GM12875 (cell line): Measurements from ENCODE around the gene COMP.

Experiments
- H3K4me3 ChIP-seq: one replicate; pipeline ENCODE4 v1.5.1; 2011; ENCODE audit warnings: low read depth, low read length, control low read depth
- TF ChIP-seq, protein P1 (sequence below): IDR thresholded peaks from 2 replicates; pipeline ENCODE4 v1.5.1; 2011; ENCODE audit warnings: low read depth, mild to moderate bottlenecking, control low read depth, inconsistent platforms, low read length, moderate library complexity, borderline replicate concordance; ENCODE audit not compliant: insufficient read depth

COMP gene

DNA sequence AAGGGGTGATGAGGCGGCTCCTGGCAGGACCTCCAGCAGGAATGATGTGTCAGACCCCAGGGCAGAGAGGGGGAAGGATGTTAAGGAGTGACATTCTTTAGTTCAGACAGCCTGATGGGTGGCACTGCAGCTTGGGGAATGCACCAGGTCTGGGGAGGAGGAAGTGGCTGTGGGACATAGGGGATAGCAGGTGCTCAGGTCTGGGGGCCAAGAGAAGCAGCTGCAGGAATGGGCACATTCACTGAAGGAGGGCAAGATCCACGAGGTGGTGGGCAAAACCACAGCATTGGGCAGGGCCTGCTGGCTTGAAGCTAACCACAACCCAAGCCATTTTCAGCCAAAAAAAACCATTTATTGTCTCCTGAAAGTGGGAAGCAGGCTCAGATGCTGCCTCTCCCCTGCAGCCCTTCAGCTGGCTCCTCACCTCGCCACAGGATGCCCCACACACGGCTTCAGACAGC, 26.5 kb downstream of the COMP start:
- H3K4me3 ChIP-seq: no peak overlapping the region
- TF ChIP-seq, protein P1, sequence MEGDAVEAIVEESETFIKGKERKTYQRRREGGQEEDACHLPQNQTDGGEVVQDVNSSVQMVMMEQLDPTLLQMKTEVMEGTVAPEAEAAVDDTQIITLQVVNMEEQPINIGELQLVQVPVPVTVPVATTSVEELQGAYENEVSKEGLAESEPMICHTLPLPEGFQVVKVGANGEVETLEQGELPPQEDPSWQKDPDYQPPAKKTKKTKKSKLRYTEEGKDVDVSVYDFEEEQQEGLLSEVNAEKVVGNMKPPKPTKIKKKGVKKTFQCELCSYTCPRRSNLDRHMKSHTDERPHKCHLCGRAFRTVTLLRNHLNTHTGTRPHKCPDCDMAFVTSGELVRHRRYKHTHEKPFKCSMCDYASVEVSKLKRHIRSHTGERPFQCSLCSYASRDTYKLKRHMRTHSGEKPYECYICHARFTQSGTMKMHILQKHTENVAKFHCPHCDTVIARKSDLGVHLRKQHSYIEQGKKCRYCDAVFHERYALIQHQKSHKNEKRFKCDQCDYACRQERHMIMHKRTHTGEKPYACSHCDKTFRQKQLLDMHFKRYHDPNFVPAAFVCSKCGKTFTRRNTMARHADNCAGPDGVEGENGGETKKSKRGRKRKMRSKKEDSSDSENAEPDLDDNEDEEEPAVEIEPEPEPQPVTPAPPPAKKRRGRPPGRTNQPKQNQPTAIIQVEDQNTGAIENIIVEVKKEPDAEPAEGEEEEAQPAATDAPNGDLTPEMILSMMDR: no peak

DNA sequence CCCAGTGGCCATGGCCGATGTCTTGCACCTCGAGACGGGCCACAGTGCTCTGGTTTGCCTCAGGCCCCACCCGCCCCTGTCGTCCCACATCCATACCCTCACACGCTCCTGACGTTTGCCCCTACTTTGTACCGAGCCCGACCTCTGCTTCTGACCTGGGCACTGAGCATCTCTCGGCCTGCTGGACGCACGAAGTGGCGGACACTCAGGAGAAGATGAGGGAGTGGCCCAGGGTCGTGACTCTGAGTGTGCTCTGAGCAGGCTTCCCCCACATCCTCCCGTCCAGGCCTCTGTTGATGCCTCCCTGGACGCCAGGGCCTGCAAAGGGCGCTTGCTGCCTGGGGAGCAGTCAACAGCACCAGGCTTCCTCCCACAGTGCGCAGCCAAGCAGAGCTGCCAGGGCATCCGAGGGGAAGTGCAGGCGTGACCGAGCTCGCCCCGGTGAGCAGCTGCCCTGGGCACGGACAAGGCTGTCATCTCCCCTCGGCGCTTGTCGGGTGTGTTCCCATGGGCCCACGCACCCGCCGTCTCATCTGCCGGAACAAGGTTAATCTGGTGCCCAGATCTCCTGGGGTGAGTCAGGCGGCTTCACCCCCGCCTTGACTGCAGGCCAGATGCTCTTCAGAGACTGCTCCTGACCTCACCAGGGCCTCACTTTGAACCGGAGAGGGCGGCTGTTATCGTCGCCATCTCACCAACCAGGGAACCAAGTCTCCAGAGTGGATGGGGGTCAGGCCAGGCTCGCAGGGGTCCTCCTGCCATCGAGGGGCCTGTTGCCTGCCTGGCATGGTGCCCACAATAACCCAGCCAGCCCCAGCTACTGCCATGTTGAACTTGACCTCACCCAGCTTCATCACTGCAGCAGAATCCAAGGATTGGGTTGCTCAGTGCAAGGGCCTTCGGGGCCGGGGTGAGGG, 27.2 kb downstream of the COMP start:
- H3K4me3 ChIP-seq: no peak overlapping the region
- TF ChIP-seq, protein P1: no peak

DNA sequence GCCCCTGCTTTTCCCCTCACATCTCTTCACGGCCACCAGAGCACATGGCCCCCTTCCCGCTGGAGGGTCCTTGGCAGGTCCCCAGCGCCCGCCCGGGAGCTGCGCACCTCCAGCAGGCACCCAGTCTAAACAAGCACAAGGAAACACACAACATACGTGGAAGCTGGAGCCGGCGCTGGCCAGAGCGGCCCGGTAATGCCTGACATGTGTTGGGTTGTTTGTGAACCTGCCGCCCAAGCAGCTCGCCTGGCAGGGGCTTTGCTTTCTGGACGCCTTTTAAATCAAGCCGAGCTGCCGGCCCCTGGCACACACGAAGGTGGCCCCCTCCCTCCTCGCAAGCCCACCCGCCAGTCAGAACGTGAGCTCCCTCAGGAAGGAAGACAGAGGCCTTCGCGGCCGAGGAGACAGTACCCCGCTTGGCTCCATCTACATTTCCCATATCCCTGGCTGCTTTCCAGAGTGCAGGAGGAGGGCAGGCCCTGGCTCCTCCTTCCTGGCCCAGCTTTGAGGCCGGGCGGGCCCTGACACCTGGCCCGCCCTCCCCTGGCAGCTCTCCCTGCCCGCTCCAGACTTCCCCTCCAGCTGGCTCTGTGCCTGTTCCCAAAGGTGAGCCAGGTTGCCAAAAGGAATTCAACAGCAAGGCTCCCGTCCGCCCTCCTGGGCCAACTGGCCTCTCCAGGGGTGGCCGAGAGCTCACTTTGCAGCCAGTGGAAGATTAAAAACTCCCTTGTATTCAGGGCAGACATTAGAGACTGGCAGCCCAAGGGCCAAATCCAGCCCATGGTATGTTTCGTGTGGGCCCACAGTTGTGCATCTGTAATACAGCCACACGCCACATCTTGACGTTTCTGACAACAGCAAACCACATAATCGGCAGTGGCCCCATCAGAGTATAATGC, 28.7 kb downstream of the COMP start:
- TF ChIP-seq, protein P1: no peak
- no peak overlapping the region for H3K4me3 ChIP-seq

DNA sequence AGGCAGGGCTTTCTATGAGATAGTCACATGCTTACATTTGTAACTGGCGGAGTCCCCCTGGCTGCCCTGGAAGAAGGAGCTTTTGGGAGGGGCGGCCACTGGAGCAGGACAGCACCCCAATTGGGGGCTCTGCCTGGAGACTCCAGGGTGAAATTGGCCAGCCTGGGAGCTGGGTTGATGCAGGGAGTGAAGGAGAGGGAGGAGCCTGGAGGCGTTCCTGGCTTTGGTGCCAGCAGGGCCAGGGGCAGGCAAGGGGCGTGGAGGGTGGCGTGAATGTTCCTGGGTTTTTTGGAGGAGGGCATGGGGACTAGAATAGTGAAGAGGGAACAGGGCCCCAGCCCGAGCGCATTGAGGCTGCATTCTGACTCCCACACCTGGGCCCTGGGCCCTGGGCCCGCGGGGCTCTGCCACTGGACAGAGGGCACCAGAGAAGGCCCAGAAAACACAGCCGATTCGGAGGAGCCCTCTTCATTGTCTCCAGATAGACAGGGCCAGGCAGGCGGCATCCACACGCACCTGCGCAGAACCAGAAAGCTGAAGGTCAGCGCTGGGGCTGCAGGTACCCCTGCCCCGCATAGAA, 29.5 kb downstream of the COMP start:
- TF ChIP-seq, protein P1: no peak
- H3K4me3 ChIP-seq: no peak overlapping the region

DNA sequence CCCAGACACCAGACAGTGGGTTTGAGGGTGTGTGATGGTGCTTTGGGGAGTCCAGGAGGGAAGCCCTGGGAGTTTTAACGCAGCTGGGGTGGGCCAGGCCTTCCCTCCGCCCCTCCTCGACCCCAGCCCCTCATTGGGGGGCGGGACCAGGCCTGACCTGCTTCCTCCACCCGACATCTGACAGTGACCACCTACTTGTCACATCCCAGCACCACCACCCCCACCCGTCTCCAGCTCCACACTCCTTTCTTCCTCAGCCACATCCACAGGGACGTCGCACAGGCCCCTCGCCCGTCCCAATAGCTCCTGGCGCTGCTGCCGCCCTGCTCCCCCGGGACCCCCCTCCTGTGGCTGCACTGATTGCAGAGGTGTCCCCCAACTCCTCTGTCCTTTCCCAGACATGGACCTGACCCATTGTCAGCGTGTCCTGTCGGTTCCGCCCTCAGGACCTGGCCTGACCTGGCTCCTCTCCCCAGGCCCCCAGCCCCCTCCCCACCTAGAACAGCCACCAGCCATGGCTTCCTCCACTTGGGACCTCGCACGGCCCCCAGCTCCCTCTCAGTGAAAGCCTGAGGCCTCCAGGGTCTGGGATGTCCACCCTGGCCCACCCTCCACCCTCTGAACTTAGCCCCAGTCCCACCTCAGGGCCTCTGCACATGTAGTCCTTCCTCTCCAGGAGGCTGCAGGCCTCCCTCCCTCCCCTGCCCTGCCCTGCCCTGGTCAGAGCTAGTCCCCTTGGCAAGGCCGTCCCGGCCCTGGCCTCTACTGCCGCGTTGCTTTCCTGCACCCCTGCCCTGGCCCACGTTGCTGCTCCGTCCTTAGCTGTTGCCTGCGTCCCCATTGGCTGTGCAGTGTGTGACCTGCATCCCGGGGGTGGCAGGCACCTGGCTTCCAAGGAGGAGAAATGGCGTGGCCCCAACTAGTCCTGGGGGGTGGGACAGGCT, 30.4 kb downstream of the COMP start:
- TF ChIP-seq, protein P1: no peak
- no peak overlapping the region for H3K4me3 ChIP-seq

DNA sequence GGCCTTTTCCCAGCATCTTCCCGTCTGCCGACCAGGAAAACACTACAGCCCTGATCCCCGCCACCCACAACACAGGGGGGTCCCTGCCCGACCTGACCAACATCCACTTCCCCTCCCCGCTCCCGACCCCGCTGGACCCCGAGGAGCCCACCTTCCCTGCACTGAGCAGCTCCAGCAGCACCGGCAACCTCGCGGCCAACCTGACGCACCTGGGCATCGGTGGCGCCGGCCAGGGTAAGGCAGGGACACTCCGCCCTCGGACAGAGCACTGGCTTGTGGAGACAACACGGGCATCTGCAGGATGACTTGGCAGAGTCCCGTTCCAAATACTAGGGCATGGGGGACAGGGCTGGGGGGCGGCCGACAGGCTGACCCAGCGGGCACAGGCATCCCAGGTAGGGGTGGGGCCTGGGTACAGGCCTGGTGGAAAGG, 31.1 kb downstream of the COMP start:
- H3K4me3 ChIP-seq: no peak overlapping the region
- TF ChIP-seq, protein P1: no peak
